Fibroblast of skin of scalp (primary cell): ENCODE data around the gene CLEC18B.
"Not testable (repeated sequence)": the region's sequence is repeated elsewhere in the genome, so short reads cannot be mapped to it uniquely, and the experiment has no call there.

ENCODE experiments used
- DNase-seq: peaks from one replicate; pipeline ENCODE4 v3.0.0-alpha.2; 2013

Gene CLEC18B

GRCh38 chr16:74406600-74407361 is 14.5 kb downstream of the CLEC18B start:
- not testable (repeated sequence) for DNase-seq

DNA sequence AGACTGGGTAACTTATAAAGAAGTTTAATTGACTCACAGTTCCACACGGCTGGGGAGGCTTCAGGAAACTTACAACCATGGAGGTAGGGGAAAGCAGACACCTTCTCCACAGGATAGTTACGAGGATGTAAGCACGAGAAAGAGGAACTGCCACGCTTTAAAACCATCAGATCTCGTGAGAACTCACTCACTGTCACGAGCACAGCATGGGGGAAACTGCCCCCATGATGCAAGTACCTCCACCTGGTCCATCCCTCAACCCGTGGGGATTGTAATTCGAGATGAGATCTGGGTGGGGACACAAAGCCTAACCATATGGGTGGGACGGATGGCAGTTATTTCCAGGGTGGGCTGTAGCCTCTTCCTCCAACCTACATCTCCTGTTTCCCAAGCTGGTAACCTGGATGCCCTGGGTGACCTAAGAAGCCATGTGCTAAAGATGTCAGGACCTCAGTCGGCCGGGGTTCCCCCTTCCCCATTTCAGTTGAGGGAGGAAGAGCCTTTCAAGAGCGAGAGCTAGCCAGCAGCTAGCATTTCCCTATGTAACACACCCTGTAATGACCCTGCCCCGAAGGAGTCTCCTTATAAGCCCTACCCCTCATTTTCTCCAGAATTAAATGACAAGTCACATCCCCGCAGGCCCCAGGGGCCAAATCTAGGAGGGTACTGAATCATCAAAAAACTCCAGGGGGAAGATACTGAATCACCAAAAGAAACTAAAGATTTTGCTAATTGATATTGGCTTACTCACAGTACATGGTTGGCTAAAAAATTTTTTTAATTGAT is 16.9 kb downstream of the CLEC18B start:
- not testable (repeated sequence) for DNase-seq

GRCh38 chr16:74400238-74400637 is 21.0 kb downstream of the CLEC18B start:
- DNase-seq = not testable (repeated sequence)

DNA sequence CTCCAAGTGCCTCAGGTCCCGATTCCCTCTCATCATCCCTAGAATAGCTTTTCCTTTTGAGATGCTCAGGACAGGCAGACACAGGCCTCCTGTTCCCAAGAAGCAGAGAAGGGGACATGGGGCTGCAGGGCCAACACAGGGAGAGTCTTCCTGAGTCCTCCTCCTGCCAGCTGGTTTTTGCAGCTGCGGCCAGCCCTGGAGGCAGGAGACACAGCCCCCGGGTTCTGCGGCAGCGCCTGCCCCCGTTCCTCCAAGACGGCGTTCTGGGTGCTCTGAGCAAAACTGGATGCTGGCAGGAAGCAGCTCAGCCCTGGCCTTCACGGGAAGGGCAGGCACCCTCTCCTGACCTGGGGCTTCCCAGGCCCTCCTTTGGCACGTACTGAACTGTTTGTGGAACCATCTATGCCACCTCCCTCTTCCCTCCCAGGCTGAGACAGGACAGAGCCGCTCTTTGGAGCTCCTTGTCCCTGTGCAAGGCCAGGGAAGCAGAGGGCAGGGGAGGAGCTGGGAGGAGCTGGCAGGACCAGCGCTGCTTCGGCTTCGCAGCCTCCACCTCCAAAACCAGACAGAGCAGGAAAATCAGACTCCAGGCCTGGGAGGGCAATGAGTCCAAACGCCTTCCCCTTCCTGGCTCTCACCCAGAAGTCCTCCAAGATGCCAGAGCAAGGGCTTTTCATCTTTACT is 22.9 kb downstream of the CLEC18B start:
- DNase-seq = not testable (repeated sequence)

GRCh38 chr16:74396521-74397017 is 24.7 kb downstream of the CLEC18B start:
- DNase-seq = peak; percentile 15

DNA sequence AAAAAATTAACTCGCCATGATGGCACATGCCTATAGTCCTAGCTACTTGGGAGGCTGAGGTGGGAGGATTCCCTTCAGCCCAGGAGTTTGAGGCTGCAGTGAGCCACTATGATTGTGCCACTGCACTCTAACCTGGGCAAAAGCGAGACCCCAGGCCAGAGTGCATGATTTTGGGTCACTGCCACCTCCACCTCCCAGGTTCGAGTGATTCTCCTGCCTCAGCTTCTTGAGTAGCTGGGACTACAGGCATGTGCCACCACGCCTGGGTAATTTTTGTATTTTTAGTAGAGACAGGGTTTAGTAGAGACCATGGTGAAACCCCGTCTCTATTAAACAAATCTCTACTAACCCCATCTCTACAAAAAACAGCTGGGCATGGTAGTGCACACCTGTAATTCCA is 26.7 kb downstream of the CLEC18B start:
- not testable (repeated sequence) for DNase-seq

GRCh38 chr16:74394131-74394530 is 27.1 kb downstream of the CLEC18B start:
- not testable (repeated sequence) for DNase-seq

DNA sequence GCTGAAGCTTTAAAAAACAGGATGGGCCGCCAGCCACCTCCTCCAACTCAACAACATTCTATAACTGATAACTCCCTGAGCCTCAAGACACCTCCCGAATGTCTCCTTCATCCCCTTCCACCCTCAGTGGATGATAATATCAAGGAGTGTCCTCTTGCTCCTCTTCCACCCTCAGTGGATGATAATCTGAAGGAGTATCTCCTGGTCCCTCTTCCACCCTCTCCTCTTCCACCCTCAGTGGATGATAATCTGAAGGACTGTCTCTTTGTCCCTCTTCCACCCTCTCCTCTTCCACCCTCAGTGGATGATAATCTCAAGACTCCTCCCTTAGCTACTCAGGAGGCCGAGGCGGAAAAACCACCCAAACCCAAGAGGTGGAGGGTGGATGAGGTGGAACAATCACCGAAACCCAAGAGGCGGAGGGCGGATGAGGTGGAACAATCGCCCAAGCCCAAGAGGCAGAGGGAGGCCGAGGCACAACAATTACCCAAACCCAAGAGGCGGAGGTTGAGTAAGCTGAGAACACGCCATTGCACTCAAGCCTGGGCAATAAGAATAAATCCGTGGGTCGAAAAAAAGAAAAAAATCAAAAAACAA is 29.7 kb downstream of the CLEC18B start:
- DNase-seq = not testable (repeated sequence)

DNA sequence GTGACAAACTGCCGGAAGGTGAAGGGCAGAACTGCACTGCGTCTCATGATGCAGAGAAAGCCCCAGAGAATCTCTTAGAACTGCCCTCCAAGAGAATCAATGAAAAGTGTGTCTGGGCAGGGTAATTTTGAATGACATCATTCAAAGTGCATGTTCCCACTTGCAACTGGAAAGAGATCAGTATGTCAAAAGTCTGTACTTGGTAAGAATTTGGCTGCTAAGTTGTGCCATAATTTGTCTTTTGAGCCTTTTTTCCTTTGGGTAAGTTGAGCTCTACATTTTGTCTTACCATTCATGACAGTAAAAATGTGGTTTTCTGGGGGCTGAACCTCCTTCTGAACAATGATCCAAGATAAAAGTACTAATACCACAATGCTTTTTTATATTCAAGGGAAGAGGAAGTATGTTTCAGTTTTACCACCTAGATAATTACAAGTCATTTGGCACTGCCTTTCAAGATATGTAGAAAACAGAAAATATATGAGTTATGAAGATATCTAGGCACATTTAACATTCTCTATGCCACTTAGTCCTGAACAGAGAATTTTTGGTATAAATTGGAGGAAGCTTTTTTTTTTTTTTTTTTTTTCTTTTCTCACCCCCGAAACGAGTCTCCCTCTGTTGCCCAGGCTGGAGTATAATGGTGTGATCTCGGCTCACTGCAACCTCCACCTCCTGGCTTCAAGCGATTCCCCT is 38.8 kb downstream of the CLEC18B start:
- DNase-seq = not testable (repeated sequence)

- not testable (repeated sequence) for DNase-seq
These were observed 47.5 kb downstream of the CLEC18B start for GRCh38 chr16:74373847-74374184.

GRCh38 chr16:74372953-74373846 is 48.1 kb downstream of the CLEC18B start:
- DNase-seq = no peak

DNA sequence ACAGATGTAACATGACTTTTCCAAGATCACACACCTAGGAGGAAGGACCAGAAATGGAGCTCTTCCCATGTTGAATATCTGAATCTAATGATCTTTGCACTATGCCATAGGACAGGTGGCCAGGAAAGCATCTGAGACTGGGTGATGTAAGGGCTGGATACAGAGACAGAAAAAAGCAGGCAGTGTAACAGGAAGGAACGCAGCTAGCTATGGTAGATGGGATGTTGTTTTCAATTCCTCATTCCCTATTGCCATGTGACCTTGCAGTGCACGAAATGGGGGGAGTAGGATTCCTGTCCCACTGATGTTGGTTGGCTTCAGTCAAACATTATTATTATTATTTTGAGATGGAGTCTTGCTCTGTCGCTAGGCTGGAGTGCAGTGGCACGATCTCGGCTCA is 48.9 kb downstream of the CLEC18B start:
- DNase-seq = no peak

- not testable (repeated sequence) for DNase-seq
These were observed 50.7 kb downstream of the CLEC18B start for GRCh38 chr16:74370338-74371135.

GRCh38 chr16:74368002-74368911 is 53.0 kb downstream of the CLEC18B start:
- peak; percentile 94 for DNase-seq

DNA sequence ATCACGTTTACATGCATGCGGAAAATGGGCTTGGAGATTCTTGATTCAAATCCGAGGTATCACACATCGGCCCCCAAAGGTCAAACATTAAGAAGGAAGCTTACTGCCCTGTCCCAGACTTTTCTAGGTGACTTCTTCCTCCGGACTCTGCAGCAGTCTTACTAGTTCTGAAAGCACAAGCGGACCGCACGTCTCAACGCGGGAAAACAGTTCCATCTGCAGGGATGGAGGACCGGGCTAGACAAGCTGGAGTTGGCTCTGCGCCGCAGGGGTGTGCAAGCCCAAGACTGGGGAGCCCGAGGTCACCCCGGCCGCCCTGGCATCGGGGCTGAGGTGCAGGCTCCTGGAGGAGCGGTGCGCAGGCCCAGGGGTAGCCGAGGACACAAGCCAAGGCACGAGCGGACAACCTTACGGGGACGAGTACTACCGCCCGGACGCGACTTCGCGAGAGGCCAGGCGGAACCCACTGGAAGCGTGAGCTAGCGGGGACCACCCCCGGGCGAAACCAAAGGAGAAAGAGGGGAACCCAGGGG is 53.7 kb downstream of the CLEC18B start:
- peak; percentile 16 for DNase-seq

- DNase-seq = not testable (repeated sequence)
These were observed 59.4 kb downstream of the CLEC18B start for GRCh38 chr16:74361646-74362610.
